ENCODE measurements around the gene UVRAG.

DNA sequence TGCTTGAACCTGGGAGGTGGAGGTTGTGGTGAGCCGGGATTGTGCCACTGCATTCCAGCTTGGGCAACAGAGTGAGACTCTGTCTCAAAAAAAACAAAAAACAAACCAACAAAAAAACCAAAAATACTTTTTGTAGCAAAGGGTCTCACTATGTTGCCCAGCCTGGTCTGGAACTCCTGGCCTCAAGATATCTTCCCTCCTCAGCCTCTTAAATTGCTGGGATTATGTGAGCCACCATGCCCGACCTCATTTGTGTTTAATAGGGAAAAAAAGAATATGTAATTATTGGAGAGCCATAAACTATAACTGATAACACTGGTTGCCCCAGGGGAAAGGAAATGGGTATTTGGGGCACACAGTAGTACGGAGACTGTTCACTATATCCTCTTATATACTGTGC, 19.7 kb downstream of the UVRAG start:
- TF ChIP-seq, protein P1, sequence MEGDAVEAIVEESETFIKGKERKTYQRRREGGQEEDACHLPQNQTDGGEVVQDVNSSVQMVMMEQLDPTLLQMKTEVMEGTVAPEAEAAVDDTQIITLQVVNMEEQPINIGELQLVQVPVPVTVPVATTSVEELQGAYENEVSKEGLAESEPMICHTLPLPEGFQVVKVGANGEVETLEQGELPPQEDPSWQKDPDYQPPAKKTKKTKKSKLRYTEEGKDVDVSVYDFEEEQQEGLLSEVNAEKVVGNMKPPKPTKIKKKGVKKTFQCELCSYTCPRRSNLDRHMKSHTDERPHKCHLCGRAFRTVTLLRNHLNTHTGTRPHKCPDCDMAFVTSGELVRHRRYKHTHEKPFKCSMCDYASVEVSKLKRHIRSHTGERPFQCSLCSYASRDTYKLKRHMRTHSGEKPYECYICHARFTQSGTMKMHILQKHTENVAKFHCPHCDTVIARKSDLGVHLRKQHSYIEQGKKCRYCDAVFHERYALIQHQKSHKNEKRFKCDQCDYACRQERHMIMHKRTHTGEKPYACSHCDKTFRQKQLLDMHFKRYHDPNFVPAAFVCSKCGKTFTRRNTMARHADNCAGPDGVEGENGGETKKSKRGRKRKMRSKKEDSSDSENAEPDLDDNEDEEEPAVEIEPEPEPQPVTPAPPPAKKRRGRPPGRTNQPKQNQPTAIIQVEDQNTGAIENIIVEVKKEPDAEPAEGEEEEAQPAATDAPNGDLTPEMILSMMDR (IDR thresholded peaks at IDR 0.05): no peak
- TF ChIP-seq POLR2A (IDR thresholded peaks at IDR 0.05): no peak
